Measurements from ENCODE around the gene KLHDC10.
"Not testable (repeated sequence)": the region's sequence is repeated elsewhere in the genome, so short reads cannot be mapped to it uniquely, and the experiment has no call there.

The KLHDC10 gene

DNA sequence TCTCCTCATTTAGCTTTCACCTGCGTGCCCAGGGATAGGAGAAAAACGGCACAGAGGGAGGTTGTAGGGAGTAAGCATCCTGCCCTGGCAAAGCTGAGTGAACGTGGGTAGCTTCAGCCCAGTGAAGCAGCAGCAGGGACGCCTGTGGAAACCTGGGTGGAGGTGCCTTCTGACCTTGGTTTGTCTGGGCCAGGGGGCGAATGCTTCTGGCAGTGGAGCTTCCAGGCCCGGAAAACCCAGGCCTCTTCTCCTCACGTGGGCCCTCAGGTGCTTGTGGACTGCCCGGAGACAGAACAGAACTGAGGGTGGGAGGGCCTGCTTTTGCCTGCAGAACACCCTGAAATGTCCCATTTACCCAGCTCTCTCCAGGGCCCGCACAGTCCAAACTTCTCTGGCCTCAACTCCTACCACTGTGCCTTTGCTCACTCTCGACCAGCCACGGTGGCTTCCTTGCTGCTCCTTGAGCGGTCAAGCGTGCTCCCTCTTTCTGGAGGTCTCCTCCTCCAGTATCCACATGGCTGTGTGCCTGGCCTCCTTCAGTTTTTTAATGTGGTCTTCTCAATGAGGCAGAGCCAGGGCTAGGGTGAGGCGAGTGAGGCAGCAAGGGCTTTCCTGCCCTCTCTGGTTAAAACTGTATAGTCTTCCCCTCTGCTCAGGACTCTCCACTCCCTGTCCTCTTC is 72.5 kb downstream of the KLHDC10 start:
- no peak for DNase-seq

DNA sequence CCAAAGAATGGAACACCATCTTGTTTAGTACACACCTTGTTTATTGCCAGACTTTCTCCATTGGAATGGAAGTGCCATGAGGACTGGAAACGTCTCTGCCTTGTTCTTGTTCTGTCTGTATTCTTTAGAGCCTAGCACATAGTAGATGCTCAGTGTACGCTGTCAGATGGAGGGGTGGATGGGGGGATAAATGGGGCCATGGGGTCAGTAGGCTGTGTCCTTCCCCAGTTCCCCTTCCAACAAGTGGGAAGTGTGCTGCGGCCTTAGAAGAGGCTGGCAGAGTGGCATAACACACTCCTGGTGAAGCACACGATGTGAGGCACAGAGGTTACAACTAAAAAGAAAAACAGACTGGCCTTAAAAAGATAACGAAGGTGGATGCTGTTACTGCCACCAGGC is 73.0 kb downstream of the KLHDC10 start:
- DNase-seq: no peak

DNA sequence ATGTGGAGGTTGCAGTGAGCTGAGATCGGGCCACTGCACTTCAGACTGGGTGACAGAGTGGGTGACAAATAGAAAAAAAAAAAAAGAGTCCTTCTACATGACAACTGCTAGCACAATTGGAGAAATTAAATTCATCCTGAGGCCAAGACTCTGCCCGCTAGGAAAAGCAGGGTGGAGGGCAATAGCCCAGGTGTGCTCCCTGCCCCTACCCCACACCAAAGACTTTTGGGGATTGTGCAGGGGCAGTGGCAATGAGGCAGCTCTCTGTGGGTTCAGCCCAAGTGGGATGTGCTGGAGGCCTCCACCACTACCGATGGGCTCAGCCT is 73.6 kb downstream of the KLHDC10 start:
- no peak for DNase-seq

DNA sequence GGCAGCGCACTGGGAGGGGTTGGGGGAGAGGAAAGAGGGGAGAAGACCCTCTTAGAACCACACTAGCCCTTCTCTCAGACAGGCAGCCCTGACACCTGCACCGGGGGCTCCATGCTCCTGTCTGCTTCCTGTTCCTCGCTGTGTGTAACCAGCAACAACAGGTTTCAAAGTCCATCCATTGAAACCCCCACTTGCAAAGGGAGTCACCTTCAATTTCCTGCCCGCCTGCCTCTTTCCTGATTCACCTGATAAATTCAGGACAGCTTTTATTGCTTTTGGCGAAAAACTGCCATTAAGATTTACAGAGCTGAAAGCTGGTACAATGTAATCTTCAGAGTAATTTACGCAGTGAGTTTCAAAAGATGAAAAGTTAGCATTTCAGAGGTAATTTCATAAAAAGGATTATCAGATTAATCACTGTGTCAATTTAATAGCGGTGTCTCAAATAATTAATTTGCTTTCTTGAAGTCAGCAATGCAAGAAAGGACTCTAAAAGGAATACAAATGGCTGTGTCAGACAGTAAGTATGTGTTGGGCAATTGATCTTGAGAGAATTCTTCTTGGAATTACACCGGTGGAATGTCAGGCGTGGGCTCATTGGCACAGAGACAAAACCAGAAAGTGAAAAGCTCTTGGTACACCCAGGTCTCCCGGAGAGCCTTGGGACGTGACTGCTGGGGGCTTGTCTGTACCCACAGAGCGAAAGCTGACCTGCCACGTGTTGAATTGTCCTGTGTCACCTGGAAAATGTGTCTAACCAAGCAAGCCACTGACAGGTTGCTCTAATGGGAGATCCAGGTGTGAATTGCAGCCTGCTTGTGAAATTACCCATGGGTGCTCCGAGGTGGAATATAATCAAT is 74.2 kb downstream of the KLHDC10 start:
- no peak for DNase-seq

DNA sequence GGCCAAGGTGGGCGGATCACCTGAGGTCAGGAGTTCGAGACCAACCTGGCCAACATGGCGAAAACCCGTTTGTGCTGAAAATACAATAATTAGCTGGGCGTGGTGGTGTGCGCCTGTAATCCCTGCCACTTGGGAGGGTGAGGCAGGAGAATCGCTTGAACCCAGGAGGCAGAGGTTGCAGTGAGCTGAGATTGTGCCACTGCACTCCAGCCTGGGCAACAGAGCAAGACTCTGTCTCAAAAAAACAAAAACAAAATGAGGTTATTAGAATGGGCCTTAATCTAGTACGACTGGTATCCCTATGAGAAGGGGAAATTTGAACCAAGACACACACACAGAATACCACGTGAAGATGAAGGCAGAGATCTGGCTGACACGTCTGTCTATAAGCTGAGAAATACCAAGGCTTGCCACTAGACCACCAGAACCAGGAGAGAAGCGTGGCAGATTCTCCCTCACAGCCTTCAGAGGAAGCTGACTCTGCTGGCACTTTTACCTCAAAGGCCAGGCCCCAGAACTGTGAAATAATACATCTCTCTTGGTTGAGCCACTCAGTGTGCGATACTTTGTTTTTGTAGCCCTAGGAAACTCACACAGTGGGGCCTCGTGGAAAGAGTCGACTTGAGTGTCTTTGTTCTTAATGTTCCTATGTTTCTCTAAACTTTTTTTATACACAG is 75.2 kb downstream of the KLHDC10 start:
- no peak for DNase-seq

DNA sequence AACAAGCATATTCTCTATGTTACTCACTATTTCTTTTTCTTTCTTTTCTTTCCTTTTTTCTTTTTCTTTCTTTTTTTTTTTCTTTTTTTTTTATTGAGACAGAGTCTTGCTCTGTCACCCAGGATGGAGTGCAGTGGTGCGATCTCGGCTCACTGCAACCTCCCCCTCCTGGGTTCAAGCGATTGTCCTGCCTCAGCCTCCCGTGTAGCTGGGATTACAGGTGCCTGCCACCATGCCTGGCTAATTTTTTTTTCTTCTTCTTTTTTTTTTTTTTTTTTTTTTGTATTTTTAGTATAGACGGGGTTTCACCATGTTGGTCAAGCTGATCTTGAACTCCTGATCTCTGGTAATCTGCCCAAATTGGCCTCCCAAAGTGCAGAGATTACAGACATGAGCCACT is 75.8 kb downstream of the KLHDC10 start:
- DNase-seq: not testable (repeated sequence)

DNA sequence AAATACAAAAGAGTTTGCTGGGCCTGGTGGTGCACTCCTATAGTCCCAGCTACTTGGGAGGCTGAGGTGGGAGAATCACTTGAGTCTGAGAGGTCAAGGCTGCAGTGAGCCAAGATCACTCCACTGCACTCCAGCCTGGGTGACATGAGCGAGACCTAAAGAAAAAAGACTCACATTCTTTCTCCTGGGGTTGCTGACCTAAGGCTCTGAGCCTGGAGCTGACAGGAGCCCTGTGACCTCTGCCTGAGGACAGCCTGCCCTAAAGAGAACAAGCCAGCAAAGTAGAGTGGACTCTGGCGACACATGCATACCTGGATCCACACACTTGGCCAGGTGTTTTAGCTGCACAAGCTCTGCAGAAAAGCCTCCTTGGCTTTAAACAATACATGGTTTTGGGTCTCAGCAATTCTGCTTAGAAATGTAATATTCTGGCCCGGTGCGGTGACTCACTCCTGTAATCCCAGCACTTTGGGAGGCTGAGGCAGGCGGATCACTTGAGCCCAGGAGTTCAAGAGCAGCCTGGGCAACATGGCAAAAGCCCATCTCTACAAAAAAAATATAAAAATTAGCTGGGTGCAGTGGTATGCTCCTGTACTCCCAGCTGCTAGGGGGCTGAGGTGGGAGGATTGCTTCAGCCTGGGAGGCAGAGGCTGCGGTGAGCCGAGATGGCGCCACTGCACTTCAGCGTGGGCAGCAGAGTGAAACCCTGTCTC is 76.5 kb downstream of the KLHDC10 start:
- DNase-seq: no peak

DNA sequence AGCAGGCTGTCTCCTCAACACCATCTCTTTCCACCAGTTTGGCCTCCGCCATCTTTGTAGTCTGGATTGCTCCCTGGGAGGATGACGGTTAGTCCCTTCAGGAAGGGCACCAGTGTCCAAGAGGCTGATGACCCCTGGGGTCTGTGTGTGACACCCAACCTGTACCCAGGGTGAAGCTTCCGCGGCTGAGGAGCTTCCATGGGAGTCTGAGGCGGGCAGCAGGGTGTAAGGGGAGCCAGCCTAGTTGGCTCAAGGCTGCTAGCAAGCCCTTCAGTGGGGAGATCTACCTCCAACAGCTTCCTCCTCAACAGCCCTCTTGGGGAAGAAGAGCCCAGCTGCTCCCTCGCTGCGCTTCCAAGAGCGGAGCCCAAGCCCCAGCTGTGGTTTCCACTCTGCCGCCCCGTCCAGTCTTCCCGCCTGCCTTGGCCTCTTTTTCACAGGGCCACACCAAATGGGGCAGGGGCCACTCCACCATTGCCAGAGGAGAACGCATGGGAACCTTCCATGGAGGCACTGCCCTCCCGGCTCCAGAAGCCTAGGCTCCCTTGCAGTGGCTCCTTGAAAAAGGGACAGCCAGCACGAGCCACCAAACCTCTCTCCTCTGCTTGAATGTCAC is 77.5 kb downstream of the KLHDC10 start:
- DNase-seq: no peak

DNA sequence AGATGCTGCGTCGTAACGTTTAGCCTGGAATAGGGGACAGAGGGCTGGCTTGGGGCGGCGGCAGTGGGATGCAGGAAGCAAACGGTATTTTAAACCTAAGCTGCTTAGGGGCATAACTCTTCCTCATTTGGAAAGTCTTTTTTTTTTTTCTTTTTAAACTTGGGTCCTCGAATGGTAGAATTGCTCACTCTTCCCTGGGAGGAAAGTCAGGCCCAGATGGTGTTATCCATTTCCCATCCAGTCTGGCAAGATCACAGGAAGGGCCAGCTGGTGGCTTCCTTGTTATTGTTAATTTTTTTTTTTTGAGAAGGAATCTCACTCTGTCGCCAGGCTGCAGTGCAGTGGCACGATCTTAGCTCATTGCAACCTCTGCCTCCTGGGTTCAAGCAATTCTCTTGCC is 78.2 kb downstream of the KLHDC10 start:
- no peak for DNase-seq

DNA sequence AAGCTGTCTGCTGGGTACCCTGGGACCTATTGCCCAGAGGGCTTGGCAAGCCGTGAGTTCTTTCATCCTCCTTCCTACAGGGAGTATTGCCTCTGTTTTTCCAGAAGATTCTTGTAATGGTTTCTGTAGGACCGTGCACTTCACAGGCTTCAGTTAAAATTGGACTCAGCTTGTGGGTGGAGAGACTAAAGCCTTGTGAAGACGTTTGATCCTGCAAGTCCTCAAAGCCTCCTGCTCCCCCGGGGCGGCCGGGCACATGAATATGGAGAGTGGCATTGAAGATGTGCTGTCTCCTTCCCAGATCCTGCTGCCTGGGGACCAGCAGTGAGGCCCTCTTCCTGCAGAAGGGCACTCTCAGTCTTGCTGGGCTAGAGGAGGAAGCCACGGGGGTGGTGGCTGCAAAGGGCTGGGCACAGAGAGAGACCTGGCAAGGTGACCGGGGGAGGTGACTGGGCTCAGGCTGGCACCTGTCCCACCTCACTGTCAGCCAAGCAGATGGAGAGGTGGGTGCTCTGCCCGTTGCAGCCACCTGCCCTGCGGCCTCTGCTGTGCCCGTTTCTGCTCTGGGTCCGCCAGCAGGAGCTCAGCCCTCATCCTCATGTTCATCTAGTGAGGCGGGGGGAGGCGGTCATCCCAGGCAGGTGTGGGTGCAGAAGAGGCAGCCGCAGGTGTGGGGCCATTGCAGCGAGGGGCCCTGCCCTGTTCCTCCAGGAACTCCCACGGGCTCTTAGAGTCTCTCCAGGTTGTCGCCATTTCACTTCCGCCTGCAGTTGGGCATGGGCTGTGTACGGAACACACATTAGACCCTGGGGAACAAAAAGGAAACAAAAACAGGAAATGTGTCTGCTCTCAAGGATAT is 79.2 kb downstream of the KLHDC10 start:
- DNase-seq: no peak

DNA sequence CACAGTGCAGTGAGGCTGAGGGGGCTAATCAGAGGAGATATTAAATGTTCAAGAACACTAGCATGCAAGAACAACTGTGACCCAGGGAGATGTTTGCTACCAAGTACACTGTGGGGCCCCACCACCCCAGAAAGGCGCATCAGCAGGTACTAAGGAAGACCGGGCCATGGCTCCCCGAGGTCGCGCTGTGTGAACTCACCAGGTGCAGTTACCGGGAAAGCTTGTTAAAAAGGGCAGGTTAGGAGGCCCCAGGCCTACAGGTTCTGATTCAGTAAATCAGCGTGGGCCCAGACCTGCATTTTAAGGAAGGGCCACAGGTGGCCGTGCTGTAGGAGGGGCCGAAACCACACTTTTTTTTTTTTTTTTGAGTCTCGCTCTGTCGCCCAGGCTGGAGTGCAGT is 80.3 kb downstream of the KLHDC10 start:
- no peak for DNase-seq

DNA sequence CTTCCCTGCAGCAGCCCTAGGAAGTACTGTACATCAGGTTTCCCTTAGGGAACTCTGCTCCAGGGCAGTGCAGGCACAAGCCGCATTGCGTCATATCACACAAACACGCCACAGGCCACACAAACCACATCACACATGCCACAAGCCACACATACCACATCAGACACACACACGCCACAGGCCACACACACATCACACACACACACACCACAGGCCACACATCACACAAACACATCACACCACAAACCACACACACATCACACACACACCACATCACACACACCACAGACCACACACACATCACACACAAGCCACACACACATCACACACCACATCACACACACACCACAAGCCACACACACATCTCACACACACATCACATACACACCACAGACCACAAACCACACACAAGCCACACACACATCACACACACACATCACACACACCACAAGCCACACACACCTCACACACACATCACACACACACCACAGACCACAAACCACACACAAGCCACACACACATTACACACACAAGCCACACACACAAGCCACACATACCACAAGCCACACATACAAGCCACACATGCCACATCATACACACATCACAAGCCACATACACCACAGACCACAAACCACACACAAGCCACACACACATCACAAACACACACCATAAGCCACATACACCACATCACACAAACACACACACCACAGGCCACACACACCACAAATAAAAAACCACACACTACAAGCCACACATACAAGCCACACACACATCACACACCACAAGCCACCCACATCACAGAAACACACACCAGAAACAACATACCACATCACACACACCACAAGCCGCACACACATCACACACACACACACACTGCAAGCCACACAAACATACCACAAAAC is 81.5 kb downstream of the KLHDC10 start:
- DNase-seq: no peak

DNA sequence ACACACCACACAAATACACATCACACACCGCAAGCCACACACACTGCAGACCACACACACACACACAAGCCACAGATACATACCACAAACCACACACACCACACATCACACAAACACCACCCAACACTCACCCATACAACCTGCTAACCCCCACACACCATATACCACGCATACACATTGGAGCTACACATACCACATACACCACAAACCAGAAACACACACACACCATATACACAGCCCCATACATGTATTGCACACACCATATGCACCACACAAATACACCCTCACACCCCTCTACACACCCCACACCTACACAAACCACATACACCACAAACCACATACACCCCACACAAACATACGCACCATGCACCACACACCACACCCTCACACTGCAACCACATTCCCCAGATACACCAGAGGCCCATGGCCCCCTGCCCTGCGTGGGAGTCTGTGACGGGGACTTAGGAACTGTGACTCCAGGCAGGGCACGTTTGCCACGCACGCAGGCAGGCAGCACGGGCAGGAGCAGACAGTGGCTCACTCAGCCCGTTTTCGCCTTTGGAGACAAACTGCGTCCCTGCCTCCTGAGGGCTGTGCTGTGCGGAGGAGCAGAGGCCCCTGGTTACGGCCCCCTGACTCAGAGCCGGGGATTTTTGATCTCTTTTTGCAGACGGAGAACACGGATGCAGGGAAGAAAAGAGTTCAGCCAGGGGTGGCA is 82.3 kb downstream of the KLHDC10 start:
- DNase-seq: no peak

DNA sequence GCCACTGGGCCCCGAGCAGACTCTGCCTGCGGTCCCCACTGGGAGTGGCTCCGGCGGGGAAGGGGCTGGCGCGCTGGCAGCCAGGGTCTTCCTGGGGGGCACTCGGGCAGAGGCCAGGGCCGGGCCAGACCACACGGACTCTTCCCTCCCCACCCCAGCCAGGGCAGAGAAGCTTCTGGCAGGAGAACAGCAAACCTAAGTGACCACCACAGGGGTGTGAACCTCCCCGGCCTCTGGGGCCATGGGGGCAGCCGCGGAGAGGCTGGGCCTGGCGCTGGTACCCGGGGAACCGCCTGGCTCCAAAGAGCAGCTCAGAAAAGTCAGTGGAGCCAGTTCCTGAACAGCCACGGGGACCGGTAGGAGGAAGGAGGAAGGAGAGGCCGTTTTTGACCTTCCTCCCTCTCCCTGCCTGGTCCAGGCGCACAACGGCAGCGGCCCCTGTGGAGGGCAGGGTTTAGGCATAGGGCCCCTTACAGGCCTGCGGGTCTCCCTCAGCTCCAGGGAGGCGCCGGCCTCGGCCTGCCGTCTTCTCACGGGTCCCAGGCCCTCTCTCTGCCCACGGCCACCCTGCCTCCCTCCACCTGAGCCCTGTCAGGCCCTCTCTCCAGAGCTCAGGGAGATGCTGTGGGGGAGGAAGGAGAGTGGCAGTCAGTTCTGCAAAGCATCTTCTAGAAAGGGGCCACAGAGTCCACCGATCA is 83.0 kb downstream of the KLHDC10 start:
- no peak for DNase-seq

DNA sequence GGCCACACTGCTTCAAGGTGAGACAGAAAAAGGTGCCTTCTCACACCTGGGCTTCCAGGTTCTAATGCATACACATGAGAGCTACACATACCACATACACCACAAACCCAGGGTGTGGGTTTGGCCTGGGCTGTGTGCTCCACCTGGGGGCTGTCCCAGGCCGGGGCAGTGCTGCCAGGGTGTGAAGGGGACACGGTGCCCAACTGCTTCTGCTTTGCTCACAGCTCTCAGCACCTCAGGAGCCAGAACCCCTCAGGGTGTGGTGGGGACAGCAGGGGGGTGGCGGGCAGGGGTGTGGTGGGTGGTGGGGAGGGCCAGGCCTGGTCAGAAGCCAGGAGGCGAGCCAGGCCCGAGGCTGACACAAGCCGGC is 83.8 kb downstream of the KLHDC10 start:
- no peak for DNase-seq

DNA sequence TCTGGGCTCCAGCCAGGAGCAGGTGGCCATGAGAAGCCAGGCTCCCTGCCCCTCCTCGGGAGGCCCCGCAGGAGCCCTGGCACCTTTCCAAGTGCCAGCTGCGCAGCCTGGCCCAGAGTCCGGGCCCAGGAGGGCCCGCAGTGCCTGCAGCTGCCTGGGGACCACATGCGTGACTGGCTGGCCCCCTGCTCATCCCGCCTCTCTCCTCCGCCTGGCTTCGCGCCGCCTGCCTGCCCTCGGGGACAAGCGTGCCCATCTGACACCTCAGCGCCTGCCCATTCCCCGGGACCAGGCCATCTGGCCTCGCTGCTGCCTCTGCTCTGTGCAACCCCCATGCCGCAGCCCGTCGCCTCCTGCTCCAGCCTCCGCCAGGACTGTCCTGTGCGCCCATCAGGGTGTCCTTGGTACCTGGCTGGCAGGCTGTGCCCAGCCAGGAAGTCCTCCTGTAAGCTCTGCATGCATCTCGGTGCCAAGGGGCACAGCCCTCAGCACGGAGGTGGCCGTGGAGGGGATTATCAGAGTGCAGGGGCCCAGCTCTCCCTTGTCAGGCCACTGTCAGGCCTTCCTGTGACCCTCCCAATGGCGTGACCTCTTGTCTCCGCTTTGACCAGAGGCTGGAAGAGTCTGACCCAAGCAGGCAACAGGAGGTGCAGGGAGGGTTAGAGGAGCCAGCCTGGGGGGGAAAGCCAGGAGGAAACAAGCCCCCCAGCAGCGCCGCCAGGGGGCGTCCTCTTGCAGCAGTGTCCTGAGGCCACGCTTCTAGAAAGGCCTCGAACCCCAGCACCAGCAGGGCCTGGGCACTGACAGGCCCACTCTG is 84.4 kb downstream of the KLHDC10 start:
- DNase-seq: no peak

DNA sequence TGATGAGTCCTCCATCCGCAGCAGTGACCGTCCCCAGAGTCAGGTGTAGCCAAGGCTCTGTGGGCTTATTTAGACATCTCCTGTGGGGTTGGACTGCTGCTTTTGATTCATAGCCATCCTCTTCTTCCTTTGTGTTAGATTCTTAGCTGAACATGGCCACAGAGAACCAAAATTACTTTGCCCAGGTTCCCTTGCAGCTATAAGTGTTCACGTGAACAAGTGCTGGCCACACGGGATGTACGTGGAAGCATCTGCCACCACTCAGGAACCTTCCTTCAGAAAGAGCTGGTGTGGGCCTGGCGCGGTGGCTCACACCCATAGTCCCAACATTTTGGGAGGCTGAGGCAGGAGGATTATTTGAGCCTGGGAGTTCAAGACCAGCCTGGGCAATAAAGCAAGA is 85.8 kb downstream of the KLHDC10 start:
- DNase-seq: no peak

DNA sequence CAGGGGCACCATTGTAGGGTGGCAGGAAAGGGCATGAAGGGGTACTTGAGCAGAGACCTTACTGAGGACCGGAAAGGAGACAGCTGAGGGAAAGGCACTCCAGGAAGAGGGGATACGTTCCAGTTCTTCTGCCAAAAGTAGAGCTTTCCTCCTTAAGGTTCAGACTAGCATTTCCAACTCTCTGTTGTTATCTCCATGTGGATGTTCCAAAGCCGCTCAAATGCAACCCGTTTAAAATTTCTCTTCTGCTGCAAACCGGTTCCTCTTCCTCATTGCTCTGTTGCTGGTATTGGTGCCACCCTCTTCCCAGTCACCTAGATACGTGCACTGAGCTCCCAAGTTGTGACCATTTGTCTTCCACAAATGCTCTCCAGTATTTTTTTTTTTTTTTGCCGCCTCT is 87.4 kb downstream of the KLHDC10 start:
- no peak for DNase-seq

DNA sequence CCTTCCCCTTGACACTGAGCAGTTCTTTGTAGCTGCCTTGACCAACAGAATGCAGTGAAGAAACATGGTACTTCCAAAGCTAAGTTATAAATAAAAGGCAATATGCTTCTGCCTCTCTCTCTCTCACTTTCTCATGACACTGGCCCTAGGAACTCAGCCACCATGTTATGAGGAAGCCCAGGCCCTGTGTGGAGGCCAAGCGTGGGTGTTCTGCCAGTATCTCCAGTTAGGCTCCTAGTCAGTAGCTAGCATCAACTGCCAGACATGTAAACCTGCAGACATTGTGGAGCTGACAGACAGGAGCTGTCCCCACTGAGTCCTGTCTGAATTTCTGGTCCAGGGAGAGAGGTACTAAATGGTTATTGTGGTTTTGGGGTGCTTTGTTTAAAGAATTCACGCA is 89.7 kb downstream of the KLHDC10 start:
- no peak for DNase-seq

Data from NCI-H748 treated with DMSO at 0.1 percent for 48 hours (cell line).